Endothelial cell of umbilical vein (primary cell): ENCODE data around the gene BMPR1A. TPM values are rescaled to one million over a fixed set of nuclear protein-coding genes. Genes with fewer than 3 reads are reported as not detected.

Source experiments
- BruUV-seq: library from RNA; stranded (reverse); fragments of 400-500 nt; replicated peaks from 2 replicates; lab custom pipeline; 2021; lab: Mats Ljungman, UMichigan
- CTCF ChIA-PET: fragments of 300-600, 350-600 bp; sonication (Branson Sonifier 250); formaldehyde crosslinking; loops from one replicate; lab custom pipeline; 2021; ENCODE audit warnings: antibody characterized with exemption, inconsistent platforms; lab: Charles Lee
- POLR2A ChIA-PET: fragments of 300-600, 350-600 bp; sonication (Branson Sonifier 250); formaldehyde crosslinking; loops from one replicate; lab custom pipeline; 2021; ENCODE audit warnings: antibody characterized with exemption, inconsistent platforms; lab: Charles Lee
- DNase-seq: peaks from one replicate; pipeline ENCODE4 v3.0.0-alpha.2; 2011; ENCODE audit warnings: low read depth, low spot score
- FAIRE-seq: peaks from 2 replicates; lab custom pipeline; 2011; peaks lifted over from hg19 to GRCh38; lab: Jason Lieb, UNC
- H2AFZ ChIP-seq: 2 replicates; pipeline ENCODE4 v1.6.0; 2012; ENCODE audit warnings: low read depth, low read length, control low read depth, inconsistent platforms
- H3K27ac ChIP-seq: 2 replicates; pipeline ENCODE4 v1.5.1; 2011; ENCODE audit warnings: low read depth, mild to moderate bottlenecking, control low read depth, low read length, moderate library complexity; ENCODE audit not compliant: insufficient read depth
- H3K27me3 ChIP-seq, 2 experiments: 2 replicates each; pipeline versions ENCODE4 v1.6.0 to v1.6.1; 2011; ENCODE audit warnings: low read length in 2 of 2, mixed read lengths in 1 of 2; ENCODE audit not compliant: control insufficient read depth in 2 of 2, insufficient read depth in 2 of 2
- H3K36me3 ChIP-seq, 2 experiments: 2 replicates in 1 of 2; 3 replicates in 1 of 2; pipeline ENCODE4 v1.5.1; 2011; ENCODE audit warnings: low read length in 2 of 2, mild to moderate bottlenecking in 1 of 2, moderate library complexity in 1 of 2; ENCODE audit not compliant: control insufficient read depth in 2 of 2, insufficient read depth in 2 of 2; ENCODE audit errors: extremely low read depth in 1 of 2
- H3K4me1 ChIP-seq: 3 replicates; pipeline ENCODE4 v1.5.1; 2011; ENCODE audit warnings: mild to moderate bottlenecking, low read length; ENCODE audit not compliant: control insufficient read depth, insufficient read depth; ENCODE audit errors: extremely low read depth
- H3K4me2 ChIP-seq: 2 replicates; pipeline ENCODE4 v1.6.1; 2011; ENCODE audit warnings: low read length, control low read depth, mixed read lengths; ENCODE audit not compliant: insufficient read depth
- H3K4me3 ChIP-seq, 3 experiments: fragments of 200-600 bp in 1 of 3; sonication (generic), shearing (Covaris generic) in 1 of 3; replicated peaks in 1 of 3; 2 replicates each; pipeline ENCODE4 v1.5.1; 2011 to 2016; ENCODE audit warnings: control low read depth in 3 of 3, low read length in 3 of 3, mild to moderate bottlenecking in 2 of 3, inconsistent platforms in 1 of 3, low read depth in 1 of 3, moderate library complexity in 1 of 3; ENCODE audit not compliant: insufficient read depth in 1 of 3
- H3K79me2 ChIP-seq: 2 replicates; pipeline ENCODE4 v1.6.0; 2012; ENCODE audit warnings: low read length, inconsistent platforms; ENCODE audit not compliant: control insufficient read depth, insufficient read depth
- H3K9ac ChIP-seq: replicated peaks from 2 replicates; pipeline ENCODE3; 2011; ENCODE audit warnings: low read length, control low read depth; ENCODE audit not compliant: insufficient read depth; ENCODE audit errors: extremely low read depth
- H3K9me1 ChIP-seq: replicated peaks from 3 replicates; pipeline ENCODE4 v1.6.0; 2011; ENCODE audit warnings: mild to moderate bottlenecking, low read length; ENCODE audit not compliant: control insufficient read depth, insufficient read depth; ENCODE audit errors: extremely low read depth
- H3K9me3 ChIP-seq: replicated peaks from 2 replicates; pipeline ENCODE4 v1.5.1; 2012; ENCODE audit warnings: low read length, inconsistent platforms; ENCODE audit not compliant: control insufficient read depth, insufficient read depth
- H4K20me1 ChIP-seq: replicated peaks from 2 replicates; pipeline ENCODE3; 2011; ENCODE audit warnings: mild to moderate bottlenecking, low read length; ENCODE audit not compliant: control insufficient read depth, insufficient read depth; ENCODE audit errors: extremely low read depth
- EZH2 ChIP-seq: IDR thresholded peaks from 2 replicates; pipeline ENCODE4 v1.6.1; 2012; ENCODE audit warnings: borderline replicate concordance, low read depth, mild to moderate bottlenecking, moderate library complexity, low read length, inconsistent platforms; ENCODE audit not compliant: severe bottlenecking
- FOS ChIP-seq: IDR thresholded peaks from 2 replicates; pipeline ENCODE4 v1.6.1; 2011; ENCODE audit warnings: mild to moderate bottlenecking, low read length, moderate library complexity, borderline replicate concordance; ENCODE audit not compliant: insufficient read depth
- GATA2 ChIP-seq: IDR thresholded peaks from 2 replicates; pipeline ENCODE4 v1.7.0; 2011; ENCODE audit warnings: low read depth, mild to moderate bottlenecking, moderate library complexity, mixed read lengths, low read length; ENCODE audit not compliant: insufficient read length, insufficient read depth
- JUN ChIP-seq: IDR thresholded peaks from 2 replicates; pipeline ENCODE4 v1.6.1; 2011; ENCODE audit warnings: borderline replicate concordance, low read depth; ENCODE audit not compliant: insufficient read length, insufficient read depth
- MYC ChIP-seq: IDR thresholded peaks from one replicate; pipeline ENCODE4 v1.6.1; 2011; ENCODE audit warnings: mild to moderate bottlenecking, low read depth, low read length
- POLR2A ChIP-seq: IDR thresholded peaks from 2 replicates; pipeline ENCODE4 v1.6.1; 2012; ENCODE audit warnings: low read depth, mild to moderate bottlenecking, control low read depth, low read length
- POLR2AphosphoS5 ChIP-seq: IDR thresholded peaks from 2 replicates; pipeline ENCODE4 v1.6.1; 2012; ENCODE audit warnings: low read depth, mild to moderate bottlenecking, control low read depth, low read length, moderate library complexity; ENCODE audit not compliant: insufficient read depth
- dilution Hi-C: fragments of 300-500 bp; cut with MboI; formaldehyde crosslinking; loops from one replicate; pipeline ENCODE4 v1.15.0; 2019; ENCODE audit warnings: low sequenced_read_pairs; ENCODE audit not compliant: extremely low pct_ligation_motif_present
- intact Hi-C: fragments of 100-400 bp; cut with micrococcal nuclease; formaldehyde crosslinking; loops from one replicate; pipeline ENCODE4 v1.10.0; 2022
- polyA plus RNA-seq, 4 experiments: library from polyadenylated mRNA; depleted of rRNA in 3 of 4; stranded (reverse) in 3 of 4; unstranded in 1 of 4; fragments of >200 nt; gene quantifications; 2 replicates each; pipeline versions ENCODE4 v1.2.1 to v1.2.3, GENCODE V29; 2011 to 2012; ENCODE audit warnings: missing spikeins in 1 of 4
- total RNA-seq: library from RNA; stranded (reverse); gene quantifications from 2 replicates; pipeline ENCODE4 v1.2.3, GENCODE V29; 2021
- TF ChIP-seq, protein P1 (sequence below), 2 donors: IDR thresholded peaks; 1 replicate in 1 of 2; 2 replicates in 1 of 2; pipeline ENCODE4 v1.5.1; 2011; ENCODE audit warnings: low read length in 2 of 2, mild to moderate bottlenecking in 2 of 2, moderate library complexity in 2 of 2, control low read depth in 1 of 2, inconsistent platforms in 1 of 2, low read depth in 1 of 2; ENCODE audit not compliant: insufficient read depth in 1 of 2; ENCODE audit errors: extremely low read depth in 1 of 2
- TF ChIP-seq, protein P2 (sequence below): IDR thresholded peaks from 2 replicates; pipeline ENCODE4 v1.6.1; 2011; ENCODE audit not compliant: insufficient read depth, insufficient read length

Gene BMPR1A
- total and polyA plus RNA-seq, 2 donors (not counting 3 experiments of a cell fraction or from before 2014, with no cell fraction given), result not detected

DNA sequence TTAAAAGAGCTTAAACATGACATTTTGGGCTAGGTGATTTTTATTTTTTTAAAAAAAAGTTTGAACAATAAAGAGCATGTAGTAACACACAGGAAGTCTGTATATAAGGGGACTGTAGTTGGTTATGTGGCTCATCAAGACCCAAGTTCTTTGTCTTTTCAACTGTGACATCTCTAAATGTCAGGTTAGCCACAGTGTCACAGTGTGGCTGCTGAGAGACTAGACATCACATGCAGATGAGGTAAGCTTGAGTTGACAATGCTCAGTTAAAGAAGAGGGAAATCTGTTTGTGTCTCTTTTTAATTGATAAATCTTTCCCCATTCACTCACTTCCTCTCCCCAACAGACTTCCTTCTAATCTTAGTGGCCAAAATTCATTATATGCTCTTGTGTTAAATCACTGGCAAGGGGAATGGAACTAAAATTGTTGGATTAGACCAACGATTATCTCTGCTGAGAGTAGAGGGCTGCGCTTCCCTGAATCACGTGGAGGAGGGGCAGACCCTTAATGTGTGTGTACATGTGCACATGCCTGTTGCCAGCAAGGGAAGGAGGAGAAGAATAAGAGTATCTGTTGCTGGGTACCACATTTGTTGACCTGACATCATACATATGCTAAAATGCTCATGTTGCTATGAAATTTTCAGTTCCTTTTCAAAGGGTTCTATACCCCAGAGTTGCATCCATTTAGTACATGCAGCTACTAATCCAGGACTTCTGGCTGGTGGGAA, 122.7 kb downstream of the BMPR1A start:
- no peak overlapping the region for H3K9ac ChIP-seq
- H3K79me2 ChIP-seq, result no peaks in the 10 kb centered on the region
- peaks cover 32 to 45% of the 10 kb centered on the region in 2 experiments for H3K27me3 ChIP-seq
- intact Hi-C loops (no loop called here), dilution Hi-C loops (no loop called here)
- H3K27ac ChIP-seq, result no peak overlapping the region
- FAIRE-seq, result no peak
- peaks cover 10% of the 10 kb centered on the region for H3K4me1 ChIP-seq
- H3K4me3 ChIP-seq, result no peak overlapping the region
- H3K9me3 ChIP-seq, result no peaks in the 10 kb centered on the region
- no peaks in the 10 kb centered on the region for H3K36me3 ChIP-seq
- no TSS peak for BruUV-seq
- no peaks in the 10 kb centered on the region for H4K20me1 ChIP-seq
- ChIA-PET CTCF (interaction anchor here (1.2 to 2.9 kb wide), 2 partner anchors 21 to 170 kb away, joined by 3 to 12 read pairs; no protein-coding TSS in a partner anchor), POLR2A (no interaction called here)
- no peak overlapping the region for H3K4me2 ChIP-seq
- H3K9me1 ChIP-seq, result no peaks in the 10 kb centered on the region
- DNase-seq, result no peak
- no peak overlapping the region for H2AFZ ChIP-seq
- TF ChIP-seq, protein P1, sequence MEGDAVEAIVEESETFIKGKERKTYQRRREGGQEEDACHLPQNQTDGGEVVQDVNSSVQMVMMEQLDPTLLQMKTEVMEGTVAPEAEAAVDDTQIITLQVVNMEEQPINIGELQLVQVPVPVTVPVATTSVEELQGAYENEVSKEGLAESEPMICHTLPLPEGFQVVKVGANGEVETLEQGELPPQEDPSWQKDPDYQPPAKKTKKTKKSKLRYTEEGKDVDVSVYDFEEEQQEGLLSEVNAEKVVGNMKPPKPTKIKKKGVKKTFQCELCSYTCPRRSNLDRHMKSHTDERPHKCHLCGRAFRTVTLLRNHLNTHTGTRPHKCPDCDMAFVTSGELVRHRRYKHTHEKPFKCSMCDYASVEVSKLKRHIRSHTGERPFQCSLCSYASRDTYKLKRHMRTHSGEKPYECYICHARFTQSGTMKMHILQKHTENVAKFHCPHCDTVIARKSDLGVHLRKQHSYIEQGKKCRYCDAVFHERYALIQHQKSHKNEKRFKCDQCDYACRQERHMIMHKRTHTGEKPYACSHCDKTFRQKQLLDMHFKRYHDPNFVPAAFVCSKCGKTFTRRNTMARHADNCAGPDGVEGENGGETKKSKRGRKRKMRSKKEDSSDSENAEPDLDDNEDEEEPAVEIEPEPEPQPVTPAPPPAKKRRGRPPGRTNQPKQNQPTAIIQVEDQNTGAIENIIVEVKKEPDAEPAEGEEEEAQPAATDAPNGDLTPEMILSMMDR (IDR thresholded peaks at IDR 0.05; ENCODE audit: extremely low read depth in 1 of 2, insufficient read depth in 1 of 2, low read depth in 1 of 2, low read length in 2 of 2), result no peak
- peak; percentile 14 for TF ChIP-seq EZH2
- TF ChIP-seq POLR2A, result no peak

DNA sequence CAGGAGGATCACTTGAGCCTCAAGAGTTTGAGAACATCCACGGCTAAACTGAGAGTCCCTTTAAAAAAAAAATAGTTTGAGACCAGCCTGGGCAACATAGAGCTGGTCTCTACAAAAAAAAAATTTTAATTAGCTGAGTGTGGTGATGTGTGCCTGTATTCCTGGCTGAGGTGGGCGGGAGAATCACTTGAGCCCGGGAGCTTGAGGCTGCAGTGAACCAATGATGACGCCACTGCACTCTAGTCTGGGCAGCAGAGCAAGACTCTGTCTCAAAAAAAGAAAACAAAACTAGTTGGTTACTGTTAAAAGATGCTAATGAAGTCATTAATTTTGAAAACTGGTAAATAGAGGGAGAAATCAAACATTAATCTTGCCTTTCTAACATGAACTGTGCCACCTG, 124.6 kb downstream of the BMPR1A start:
- Histone ChIP-seq H3K9ac (no peak overlapping the region), H3K4me1 (peaks cover 10% of the 10 kb centered on the region), H3K4me2 (no peak overlapping the region), H3K27me3 (peaks cover 32 to 51% of the 10 kb centered on the region in 2 experiments), H3K36me3 (no peaks in the 10 kb centered on the region), H3K9me3 (no peaks in the 10 kb centered on the region), H3K27ac (no peak overlapping the region), H3K79me2 (no peaks in the 10 kb centered on the region), H3K4me3 (no peak overlapping the region), H4K20me1 (no peaks in the 10 kb centered on the region), H2AFZ (no peak overlapping the region), H3K9me1 (no peaks in the 10 kb centered on the region)
- ChIA-PET CTCF (interaction anchor here (2.9 kb wide), 1 partner anchor 19 kb away, joined by 12 read pairs; no protein-coding TSS in a partner anchor), POLR2A (no interaction called here)
- DNase-seq, result no peak
- intact Hi-C loops (no loop called here), dilution Hi-C loops (no loop called here)
- no peak for TF ChIP-seq EZH2
- TF ChIP-seq GATA2, result no peak
- TF ChIP-seq, protein P2, sequence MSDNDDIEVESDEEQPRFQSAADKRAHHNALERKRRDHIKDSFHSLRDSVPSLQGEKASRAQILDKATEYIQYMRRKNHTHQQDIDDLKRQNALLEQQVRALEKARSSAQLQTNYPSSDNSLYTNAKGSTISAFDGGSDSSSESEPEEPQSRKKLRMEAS, result no peak
- no peak for TF ChIP-seq POLR2AphosphoS5
- TF ChIP-seq FOS, result no peak
- no peak for TF ChIP-seq POLR2A
- TF ChIP-seq, protein P1 (IDR thresholded peaks at IDR 0.05; ENCODE audit: extremely low read depth in 1 of 2, insufficient read depth in 1 of 2, low read depth in 1 of 2, low read length in 2 of 2), result no peak
- TF ChIP-seq JUN, result no peak
- no peak for TF ChIP-seq MYC
- no TSS peak for BruUV-seq
- FAIRE-seq, result no peak
